ENCODE measurements around the gene OLFML3. TPM values are rescaled to one million over a fixed set of nuclear protein-coding genes. Genes with fewer than 3 reads are reported as not detected.

OLFML3 gene
- polyA plus RNA-seq, 4 donors: 126 to 212 (median 159) TPM

DNA sequence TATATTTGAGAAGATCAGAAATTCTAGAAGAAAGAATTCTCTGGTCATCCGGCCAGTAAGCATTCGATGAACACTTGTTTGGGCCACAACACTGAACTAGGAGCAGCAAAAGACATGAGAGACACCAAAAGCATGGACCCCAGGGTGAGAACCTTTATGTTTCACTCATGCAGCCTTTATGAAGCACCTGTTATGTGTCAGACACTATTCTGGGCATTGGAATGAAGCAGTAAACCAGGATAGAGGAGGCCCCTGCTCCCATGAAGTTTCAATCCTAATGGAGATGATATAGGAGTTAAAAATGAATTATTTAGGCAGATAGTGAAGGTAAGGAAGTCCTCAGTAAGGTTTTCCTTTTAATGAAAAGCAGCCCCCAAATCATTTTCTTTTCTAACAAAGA lies 43.6 kb downstream of the OLFML3 start:
- DNase-seq (ENCODE audit: low read depth in 4 of 4, low spot score in 2 of 4): no peak

DNA sequence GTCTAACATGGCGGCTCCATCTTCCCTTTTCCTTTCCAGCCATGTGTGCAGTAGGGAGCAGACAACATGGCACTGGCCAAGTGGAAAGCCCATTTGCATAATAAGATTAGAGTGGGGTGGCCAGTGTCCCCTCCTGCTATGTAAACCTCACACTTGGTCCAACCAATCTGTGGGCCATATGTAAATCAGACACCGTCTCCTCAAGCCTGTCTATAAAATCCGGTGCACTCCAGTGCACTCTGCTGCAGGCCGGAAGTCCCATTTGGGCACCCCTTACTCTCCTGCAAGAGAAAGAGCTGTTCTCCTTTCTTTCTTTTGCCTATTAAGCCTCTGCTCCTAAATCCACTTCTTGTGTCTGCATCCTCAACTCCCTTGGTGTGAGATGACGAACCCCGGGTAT lies 44.1 kb downstream of the OLFML3 start:
- DNase-seq (ENCODE audit: low read depth in 4 of 4, low spot score in 2 of 4): no peak

GRCh38 chr1:114024049-114024448 lies 44.8 kb downstream of the OLFML3 start:
- no peak for DNase-seq (ENCODE audit: low read depth in 4 of 4, low spot score in 2 of 4)

DNA sequence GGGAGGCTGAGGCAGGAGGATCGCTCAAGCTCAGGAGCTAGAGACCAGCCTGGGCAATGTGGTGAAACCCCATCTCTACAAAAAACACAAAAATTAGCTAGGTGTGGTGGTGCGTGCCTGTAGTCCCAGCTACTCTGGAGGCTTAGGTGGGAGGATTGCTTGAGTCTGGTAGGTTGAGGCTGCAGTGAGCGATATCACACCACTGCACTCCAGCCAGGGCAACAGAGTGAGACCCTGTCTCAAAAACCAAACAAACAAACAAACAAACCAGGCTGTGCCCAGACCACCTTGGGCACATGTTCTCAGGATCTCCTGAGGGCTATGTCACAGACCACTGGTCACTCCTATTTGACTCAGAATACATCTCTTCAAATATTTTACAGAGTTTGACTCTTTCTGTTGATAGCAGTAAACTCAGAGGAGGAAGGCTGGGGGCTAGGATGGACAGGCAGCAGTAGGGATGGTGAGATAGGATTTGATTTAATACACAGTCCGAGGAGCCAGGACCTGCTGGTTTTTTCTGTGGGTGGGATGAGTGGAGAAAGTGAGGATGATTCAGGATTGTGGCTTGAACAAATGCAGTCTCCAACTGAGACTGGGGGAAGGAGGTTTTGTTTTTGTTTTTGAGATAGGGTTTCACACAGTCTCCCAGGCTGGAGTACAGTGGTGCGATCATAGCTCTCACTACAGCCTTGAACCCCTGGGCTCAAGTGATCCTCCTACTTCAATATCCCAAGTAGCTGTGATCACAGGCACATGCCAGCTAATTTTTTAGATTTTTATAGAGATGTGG lies 46.5 kb downstream of the OLFML3 start:
- no peak for DNase-seq (ENCODE audit: low read depth in 4 of 4, low spot score in 2 of 4)

DNA sequence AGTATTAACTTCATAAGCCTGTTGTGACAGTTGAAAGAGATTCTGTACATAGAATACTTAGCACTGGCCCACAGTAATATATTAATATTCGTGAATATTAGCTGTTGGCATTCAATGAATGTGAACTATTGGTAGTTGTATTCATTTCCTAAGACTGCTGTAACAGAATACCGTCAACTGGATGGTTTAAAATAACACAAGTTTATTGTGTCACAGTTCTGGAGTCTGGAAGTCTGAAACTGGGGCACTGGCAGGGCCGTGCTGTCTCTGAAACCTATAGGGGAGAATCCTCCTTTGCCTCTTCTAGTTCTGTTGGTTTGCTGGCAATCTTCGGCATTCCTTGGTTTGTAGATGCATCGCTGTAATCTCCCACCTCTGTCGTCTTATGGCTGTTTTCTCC lies 47.5 kb downstream of the OLFML3 start:
- no peak for DNase-seq (ENCODE audit: low read depth in 4 of 4, low spot score in 2 of 4)

Other genes with a start within 250 kb of the OLFML3 start
- 10 to 100 TPM; 22.2 to 28.2 (median 24.0) TPM for gene PHTF1, start 220.0 kb upstream of the OLFML3 start, polyA plus RNA-seq (ENCODE audit: insufficient read length in 4 of 4)
- gene RSBN1, start 167.0 kb upstream of the OLFML3 start, polyA plus RNA-seq (ENCODE audit: insufficient read length in 4 of 4): 10 to 100 TPM; 21.8 to 31.1 (median 26.4) TPM
- gene PTPN22, start 107.8 kb upstream of the OLFML3 start, polyA plus RNA-seq (ENCODE audit: insufficient read length in 4 of 4): under 1 TPM; 0.25 to 0.65 (median 0.45) TPM
- gene BCL2L15, start 91.9 kb upstream of the OLFML3 start, polyA plus RNA-seq (ENCODE audit: insufficient read length in 4 of 4): 1 to 10 TPM in 1 of 4 donors, under 1 TPM in 3; 0.65 to 1.6 (median 0.75) TPM
- 10 to 100 TPM; 20.6 to 54.3 (median 32.9) TPM for gene AP4B1, start 74.7 kb upstream of the OLFML3 start, polyA plus RNA-seq (ENCODE audit: insufficient read length in 4 of 4)
- 10 to 100 TPM; 10.3 to 11.6 (median 10.7) TPM for gene DCLRE1B, start 74.1 kb upstream of the OLFML3 start, polyA plus RNA-seq (ENCODE audit: insufficient read length in 4 of 4)
- 10 to 100 TPM; 34.2 to 43.3 (median 41.7) TPM for gene HIPK1, start 50.1 kb upstream of the OLFML3 start, polyA plus RNA-seq (ENCODE audit: insufficient read length in 4 of 4)
- 1 to 10 TPM; 1.1 to 1.6 (median 1.4) TPM for gene SYT6, start 174.4 kb downstream of the OLFML3 start, polyA plus RNA-seq (ENCODE audit: insufficient read length in 4 of 4)